RWPE1 (cell line): ENCODE results near the gene TCL1B.

Experiments
- CTCF ChIA-PET: fragments of 350-600 bp; sonication (Branson Sonifier 250); formaldehyde crosslinking; extraction: SDS; loops from one replicate; lab custom pipeline; 2021; lab: Yijun Ruan, JAX
- POLR2A ChIA-PET: fragments of 400-600 bp; formaldehyde crosslinking; extraction: SDS; loops from one replicate; lab custom pipeline; 2020; ENCODE audit warnings: antibody characterized with exemption; ENCODE audit not compliant: low non-redundant PET; lab: Yijun Ruan, JAX
- DNase-seq: peaks from one replicate; pipeline ENCODE4 v3.0.0; 2012; ENCODE audit warnings: low spot score
- H3K27ac ChIP-seq: fragments of 450-650 bp; 2 replicates; pipeline ENCODE4 v1.5.1; 2017
- TF ChIP-seq, protein P1 (sequence below): fragments of 450-650 bp; conservative IDR thresholded peaks from 2 replicates; pipeline ENCODE4 v1.5.1; 2017; ENCODE audit warnings: low read depth, mild to moderate bottlenecking

Gene TCL1B

DNA sequence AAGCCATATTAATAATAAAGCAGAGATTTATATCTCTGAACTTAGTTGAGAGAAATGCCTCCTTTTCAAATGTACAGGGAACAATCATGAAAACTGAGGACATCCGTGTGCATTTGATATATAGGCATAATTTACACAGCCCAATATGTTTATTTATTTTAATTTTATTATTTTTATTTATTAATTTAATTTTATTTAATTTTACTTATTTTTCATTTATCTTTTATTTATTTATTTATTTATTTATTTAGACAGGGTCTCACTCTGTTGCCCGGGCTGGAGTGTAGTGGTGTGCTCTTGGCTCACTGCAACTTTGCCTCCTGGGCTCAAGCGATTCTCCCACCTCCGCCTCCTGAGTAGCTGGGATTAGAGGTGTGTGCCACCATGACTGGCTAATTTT, 19.3 kb downstream of the TCL1B start:
- CTCF ChIA-PET, result no interaction called here
- no peak for DNase-seq
- POLR2A ChIA-PET, result no interaction called here
- no peak overlapping the region for H3K27ac ChIP-seq
- TF ChIP-seq, protein P1, sequence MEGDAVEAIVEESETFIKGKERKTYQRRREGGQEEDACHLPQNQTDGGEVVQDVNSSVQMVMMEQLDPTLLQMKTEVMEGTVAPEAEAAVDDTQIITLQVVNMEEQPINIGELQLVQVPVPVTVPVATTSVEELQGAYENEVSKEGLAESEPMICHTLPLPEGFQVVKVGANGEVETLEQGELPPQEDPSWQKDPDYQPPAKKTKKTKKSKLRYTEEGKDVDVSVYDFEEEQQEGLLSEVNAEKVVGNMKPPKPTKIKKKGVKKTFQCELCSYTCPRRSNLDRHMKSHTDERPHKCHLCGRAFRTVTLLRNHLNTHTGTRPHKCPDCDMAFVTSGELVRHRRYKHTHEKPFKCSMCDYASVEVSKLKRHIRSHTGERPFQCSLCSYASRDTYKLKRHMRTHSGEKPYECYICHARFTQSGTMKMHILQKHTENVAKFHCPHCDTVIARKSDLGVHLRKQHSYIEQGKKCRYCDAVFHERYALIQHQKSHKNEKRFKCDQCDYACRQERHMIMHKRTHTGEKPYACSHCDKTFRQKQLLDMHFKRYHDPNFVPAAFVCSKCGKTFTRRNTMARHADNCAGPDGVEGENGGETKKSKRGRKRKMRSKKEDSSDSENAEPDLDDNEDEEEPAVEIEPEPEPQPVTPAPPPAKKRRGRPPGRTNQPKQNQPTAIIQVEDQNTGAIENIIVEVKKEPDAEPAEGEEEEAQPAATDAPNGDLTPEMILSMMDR, result no peak

DNA sequence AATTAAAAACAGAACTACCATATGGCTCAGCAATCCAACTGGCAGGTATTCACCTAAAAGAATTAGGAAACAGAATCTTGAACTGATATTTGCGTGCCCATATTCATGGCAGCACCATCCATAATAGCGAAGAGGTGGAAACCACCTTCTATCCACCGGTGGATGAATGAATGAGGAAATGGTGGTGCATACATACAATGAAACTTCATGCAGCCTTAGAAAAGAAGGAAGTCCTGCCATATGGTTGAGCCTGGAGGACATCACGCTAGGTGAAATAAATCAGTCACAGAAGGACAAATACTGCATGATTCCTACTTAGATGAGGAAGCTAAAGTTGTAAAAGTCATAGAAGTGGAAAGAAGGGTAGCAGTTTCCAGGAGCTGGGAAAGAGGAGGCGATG, 21.1 kb downstream of the TCL1B start:
- CTCF ChIA-PET, result interaction anchor here (0.7 kb wide), 1 partner anchor 275 kb away, joined by 3 read pairs; no protein-coding TSS in a partner anchor
- H3K27ac ChIP-seq, result no peak overlapping the region
- POLR2A ChIA-PET, result no interaction called here
- no peak for DNase-seq
- TF ChIP-seq, protein P1, result no peak

GRCh38 chr14:95710106-95710505, 23.9 kb downstream of the TCL1B start:
- TF ChIP-seq, protein P1, result no peak
- ChIA-PET POLR2A (no interaction called here), CTCF (no interaction called here)

GRCh38 chr14:95711476-95712176, 25.4 kb downstream of the TCL1B start:
- ChIA-PET POLR2A (no interaction called here), CTCF (interaction anchor here (0.7 kb wide), 1 partner anchor 1708 kb away, joined by 3 read pairs; no protein-coding TSS in a partner anchor)
- no peak overlapping the region for H3K27ac ChIP-seq
- DNase-seq, result no peak
- TF ChIP-seq, protein P1, result no peak

More at GRCh38 chr14:95710106-95710505, 23.9 kb downstream of the TCL1B start:
- no peak for DNase-seq
- no peak overlapping the region for H3K27ac ChIP-seq

DNA sequence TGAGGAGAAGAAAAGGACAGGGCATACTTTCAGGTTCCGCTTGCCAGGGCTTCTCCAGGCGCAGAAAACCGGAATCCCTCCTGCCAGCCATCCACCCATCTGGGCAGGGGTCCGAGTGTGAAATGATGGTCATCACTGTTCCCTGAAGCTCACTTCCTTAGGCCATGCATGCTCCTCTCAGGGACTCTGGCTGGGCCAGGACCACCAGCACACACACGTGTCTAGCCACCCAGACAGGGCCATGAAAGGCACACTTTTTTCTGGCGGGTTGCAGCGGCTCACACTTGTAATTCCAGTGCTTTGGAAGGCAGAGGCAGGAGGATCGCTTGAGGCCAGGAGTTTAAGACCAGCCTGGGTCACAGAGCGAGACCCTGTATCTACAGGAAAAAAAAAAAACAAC, 26.2 kb downstream of the TCL1B start:
- POLR2A ChIA-PET, result no interaction called here
- CTCF ChIA-PET, result interaction anchor here (0.7 kb wide), 1 partner anchor 1709 kb away, joined by 3 read pairs; no protein-coding TSS in a partner anchor
- no peak for DNase-seq
- H3K27ac ChIP-seq, result no peak overlapping the region
- TF ChIP-seq, protein P1, result no peak

DNA sequence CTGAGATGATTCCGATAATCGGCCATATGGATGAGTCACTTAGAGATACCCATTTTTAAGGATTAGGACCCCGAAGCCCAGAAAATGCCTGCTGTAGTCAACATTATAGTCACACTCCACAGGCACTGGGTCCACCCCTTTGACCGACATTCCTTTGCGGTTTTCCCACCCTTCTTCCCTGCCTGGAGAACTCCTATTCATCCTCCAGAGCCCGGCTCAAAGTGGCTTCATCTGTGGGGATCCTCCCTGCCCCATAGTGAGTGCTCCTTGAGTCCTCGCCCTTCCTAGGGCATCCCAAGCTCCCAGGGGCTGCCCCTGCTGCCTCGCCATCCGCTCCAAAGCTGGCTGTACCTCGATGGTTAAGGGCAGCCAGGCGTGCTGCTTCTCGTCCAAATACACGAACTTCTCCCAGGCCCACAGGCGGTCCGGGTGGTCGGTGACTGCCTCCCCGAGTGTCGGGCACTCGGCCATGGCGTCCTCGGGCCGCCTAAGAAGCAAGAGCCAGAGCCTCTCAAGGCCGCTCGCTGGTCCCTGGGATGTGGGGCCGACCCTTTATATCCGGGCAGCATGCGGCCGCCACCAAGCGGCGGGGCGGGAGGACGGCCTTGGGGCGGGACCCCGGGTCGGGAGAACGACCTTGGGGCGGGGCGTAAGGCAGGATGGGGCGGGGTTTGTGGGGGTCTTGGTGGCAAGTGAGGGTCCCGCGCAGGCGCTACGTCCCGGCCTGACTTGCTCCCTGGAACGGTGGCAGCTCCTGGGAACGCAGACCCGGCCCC, 27.6 kb downstream of the TCL1B start, which contains the start of gene TCL1A:
TCL1A (minus strand) TSS at position 530 of the 776 bp plus-strand sequence; CDS start at position 471, 59 bp downstream.
- CTCF ChIA-PET, result no interaction called here
- POLR2A ChIA-PET, result no interaction called here
- no peak within 1 kb of the TSS for H3K27ac ChIP-seq
- TF ChIP-seq, protein P1, result no peak
- DNase-seq, result no peak
